B cell (primary cell): Measurements from ENCODE around the gene SLC45A2. TPM values are rescaled to one million over a fixed set of nuclear protein-coding genes. Genes with fewer than 3 reads are reported as not detected.

Experiments
- ATAC-seq: fragments of 200-7000 bp; cut with Tn5 transposase; one replicate; pipeline ENCODE4 v1.10.0; 2021; ENCODE audit warnings: low read depth, mild to moderate bottlenecking, moderate number of reproducible peaks, moderate library complexity
- CTCF ChIA-PET: fragments of 350-600 bp; sonication (Branson Sonifier 250); formaldehyde crosslinking; loops from one replicate; lab custom pipeline; 2021; ENCODE audit warnings: antibody characterized with exemption, inconsistent platforms; lab: Charles Lee
- POLR2A ChIA-PET: fragments of 350-600 bp; sonication (Branson Sonifier 250); formaldehyde crosslinking; loops from one replicate; lab custom pipeline; 2021; ENCODE audit warnings: antibody characterized with exemption; lab: Charles Lee
- DNase-seq: peaks from one replicate; pipeline ENCODE4 v3.0.0; 2013
- H2AFZ ChIP-seq: 2 replicates; pipeline ENCODE4 v1.6.1; 2012; ENCODE audit warnings: mild to moderate bottlenecking, low read depth, low read length; ENCODE audit not compliant: insufficient read depth, poor library complexity, severe bottlenecking
- H3K27ac ChIP-seq, 2 donors: 1 replicate in 1 of 2; 2 replicates in 1 of 2; pipeline ENCODE4 v1.5.1; 2012 to 2013; ENCODE audit warnings: low read length in 2 of 2, mild to moderate bottlenecking in 2 of 2, moderate library complexity in 1 of 2
- H3K27me3 ChIP-seq, 4 experiments: fragments of 200-600 bp in 1 of 4; sonication (generic) in 1 of 4; replicated peaks in 1 of 4; 1 replicate in 2 of 4; 2 replicates in 2 of 4; pipeline versions ENCODE4 v1.6.1 to v1.7.0; 2013 to 2016; ENCODE audit warnings: low read length in 3 of 4, mild to moderate bottlenecking in 2 of 4, mixed read lengths in 1 of 4, moderate library complexity in 1 of 4; ENCODE audit not compliant: insufficient read depth in 4 of 4, control insufficient read depth in 3 of 4; ENCODE audit errors: control extremely low read depth in 1 of 4
- H3K36me3 ChIP-seq, 2 experiments: replicated peaks in 1 of 2; 1 replicate in 1 of 2; 2 replicates in 1 of 2; pipeline versions ENCODE4 v1.6.1 to v1.7.1; 2013; ENCODE audit warnings: low read length in 1 of 2; ENCODE audit not compliant: insufficient read depth in 2 of 2, control insufficient read depth in 1 of 2; ENCODE audit errors: control extremely low read depth in 1 of 2, extremely low read depth in 1 of 2
- H3K4me1 ChIP-seq, 2 donors: fragments of 200-600 bp in 1 of 2; sonication (generic) in 1 of 2; 1 replicate in 1 of 2; 2 replicates in 1 of 2; pipeline versions ENCODE4 v1.5.1 to v1.6.1; 2013 to 2017; ENCODE audit warnings: low read length in 2 of 2; ENCODE audit not compliant: control insufficient read depth in 2 of 2, insufficient read depth in 2 of 2
- H3K4me2 ChIP-seq: replicated peaks from 2 replicates; pipeline ENCODE3; 2012; ENCODE audit warnings: mild to moderate bottlenecking, low read depth, low read length; ENCODE audit not compliant: poor library complexity, severe bottlenecking
- H3K4me3 ChIP-seq, 5 experiments: fragments of 200-600 bp in 1 of 5; sonication (generic) in 1 of 5; 1 replicate in 3 of 5; 2 replicates in 2 of 5; pipeline versions ENCODE4 v1.5.1 to v1.7.0; 2011 to 2016; ENCODE audit warnings: low read length in 4 of 5, mild to moderate bottlenecking in 4 of 5, low read depth in 2 of 5, control low read depth in 1 of 5, moderate library complexity in 1 of 5; ENCODE audit not compliant: insufficient read depth in 1 of 5; ENCODE audit errors: control extremely low read depth in 1 of 5, extremely low read depth in 1 of 5
- H3K79me2 ChIP-seq: fragments of 200-600 bp; sonication (generic); one replicate; pipeline ENCODE4 v1.6.0; 2016; ENCODE audit warnings: low read length; ENCODE audit not compliant: control insufficient read depth, insufficient read depth
- H3K9ac ChIP-seq: fragments of 200-600 bp; sonication (generic); 2 replicates; pipeline ENCODE4 v1.6.1; 2017; ENCODE audit warnings: mild to moderate bottlenecking, low read length, moderate library complexity
- H3K9me3 ChIP-seq, 3 donors: one replicate each; pipeline versions ENCODE4 v1.6.1 to v1.7.1; 2013; ENCODE audit warnings: low read length in 2 of 3; ENCODE audit not compliant: control insufficient read depth in 2 of 3, insufficient read depth in 1 of 3; ENCODE audit errors: control extremely low read depth in 1 of 3
- H4K20me1 ChIP-seq: 2 replicates; pipeline ENCODE4 v1.6.0; 2012; ENCODE audit warnings: mild to moderate bottlenecking, low read length; ENCODE audit not compliant: insufficient read depth, control insufficient read depth, poor library complexity, severe bottlenecking
- H3K27ac Mint-ChIP-seq: one replicate; pipeline ENCODE4 v1.8.0; 2021; ENCODE audit warnings: mixed read lengths
- H3K27me3 Mint-ChIP-seq: one replicate; pipeline ENCODE4 v1.8.0; 2021; ENCODE audit warnings: mixed read lengths
- H3K4me1 Mint-ChIP-seq: one replicate; pipeline ENCODE4 v1.8.0; 2021; ENCODE audit warnings: mixed read lengths
- H3K4me3 Mint-ChIP-seq: one replicate; pipeline ENCODE4 v1.8.0; 2021; ENCODE audit warnings: mixed read lengths
- H3K9me3 Mint-ChIP-seq: one replicate; pipeline ENCODE4 v1.8.0; 2022; ENCODE audit warnings: mixed read lengths; ENCODE audit not compliant: insufficient read depth
- CTCF ChIP-seq: fragments of 200-600 bp; IDR thresholded peaks from one replicate; pipeline ENCODE4 v1.8.0; 2022; ENCODE audit warnings: antibody characterized with exemption, mild to moderate bottlenecking
- EZH2 ChIP-seq: IDR thresholded peaks from 2 replicates; pipeline ENCODE4 v1.6.1; 2012; ENCODE audit warnings: borderline replicate concordance, low read depth, mild to moderate bottlenecking, moderate library complexity, low read length; ENCODE audit not compliant: insufficient read depth, poor library complexity, severe bottlenecking
- WGBS: methylation state at CpG from one replicate; pipeline ENCODE4 v1.1.5; 2013; ENCODE audit warnings: missing lambda C conversion rate; ENCODE audit not compliant: insufficient coverage; 5-methylcytosine and 5-hydroxymethylcytosine counted together
- intact Hi-C: fragments of 100-400 bp; cut with micrococcal nuclease; formaldehyde crosslinking; loops from one replicate; pipeline ENCODE4 v1.10.0; 2022
- polyA plus RNA-seq: library from polyadenylated mRNA; depleted of rRNA; stranded (reverse); fragments of >200 nt; gene quantifications from 2 replicates; pipeline ENCODE4 v1.2.3, GENCODE V29; 2012
- total RNA-seq, 2 donors: library from RNA; stranded (reverse); fragments of 120-200 nt in 1 of 2; gene quantifications; 1 replicate in 1 of 2; 2 replicates in 1 of 2; pipeline versions ENCODE4 v1.2.3 to v1.2.4, GENCODE V29; 2013 to 2022

Gene SLC45A2
- total and polyA plus RNA-seq, 2 donors (not counting 1 experiment from before 2014, with no cell fraction given): not detected

GRCh38 chr5:34016222-34016621 is 31.7 kb upstream of the SLC45A2 start:
- TF ChIP-seq CTCF (no peak), EZH2 (no peak)
- no peaks in the 10 kb centered on the region for H3K27me3 Mint-ChIP-seq
- 80% methylated on average over 5 of the region's 5 CpGs for WGBS
- CTCF ChIA-PET: no interaction called here
- Histone ChIP-seq H3K4me1 (no peaks in the 10 kb centered on the region), H3K9ac (no peak overlapping the region), H3K79me2 (no peaks in the 10 kb centered on the region), H2AFZ (no peak overlapping the region), H3K4me2 (no peak overlapping the region), H3K9me3 (no peaks in the 10 kb centered on the region), H3K27ac (no peak overlapping the region), H3K4me3 (no peak overlapping the region), H4K20me1 (no peaks in the 10 kb centered on the region), H3K36me3 (peaks cover 2 to 15% of the 10 kb centered on the region in 2 experiments), H3K27me3 (no peaks in the 10 kb centered on the region)
- intact Hi-C loops: no loop called here
- DNase-seq: no peak
- no peak overlapping the region for H3K27ac Mint-ChIP-seq
- ATAC-seq: no peak
- H3K9me3 Mint-ChIP-seq: no peaks in the 10 kb centered on the region
- POLR2A ChIA-PET: no interaction called here
- no peak overlapping the region for H3K4me3 Mint-ChIP-seq
- H3K4me1 Mint-ChIP-seq: no peaks in the 10 kb centered on the region

- no peaks in the 10 kb centered on the region for H3K27me3 ChIP-seq
- peaks cover 2 to 13% of the 10 kb centered on the region in 2 experiments for H3K36me3 ChIP-seq
- no peak overlapping the region for H3K27ac ChIP-seq
- Mint-ChIP-seq H3K4me3 (no peak overlapping the region), H3K9me3 (no peaks in the 10 kb centered on the region), H3K27ac (no peak overlapping the region), H3K4me1 (no peaks in the 10 kb centered on the region), H3K27me3 (no peaks in the 10 kb centered on the region)
- intact Hi-C loops: no loop called here
- no peaks in the 10 kb centered on the region for H3K4me1 ChIP-seq
- POLR2A ChIA-PET: no interaction called here
- no peak overlapping the region for H2AFZ ChIP-seq
- CTCF ChIA-PET: no interaction called here
- 80% methylated on average over 2 of the region's 4 CpGs for WGBS
- H3K4me2 ChIP-seq: no peak overlapping the region
- no peak overlapping the region for H3K9ac ChIP-seq
- ATAC-seq (no peak), DNase-seq (no peak)
- H3K9me3 ChIP-seq: no peaks in the 10 kb centered on the region
- H4K20me1 ChIP-seq: no peaks in the 10 kb centered on the region
- H3K79me2 ChIP-seq: no peaks in the 10 kb centered on the region
- TF ChIP-seq CTCF (no peak), EZH2 (no peak)
- H3K4me3 ChIP-seq: no peak overlapping the region
These were observed 30.8 kb upstream of the SLC45A2 start for GRCh38 chr5:34015120-34015822.
